Measurements from ENCODE around the gene AMDHD2.
A peak's percentile ranks its signal among the peaks of the same experiment; 100 is the strongest.
"Not testable (repeated sequence)": the region's sequence is repeated elsewhere in the genome, so short reads cannot be mapped to it uniquely, and the experiment has no call there.

AMDHD2 gene

GRCh38 chr16:2539845-2540458, 19.8 kb downstream of the AMDHD2 start:
- H3K4me3 ChIP-seq (ENCODE audit: low read depth, low read length), result not testable (repeated sequence)
- peak; percentile 57 for TF ChIP-seq CTCF (conservative IDR thresholded peaks at IDR 0.05; ENCODE audit: low read depth, low read length)
- DNase-seq (ENCODE audit: low read depth), result peak; percentile 57

GRCh38 chr16:2540912-2541311, 20.7 kb downstream of the AMDHD2 start:
- DNase-seq (ENCODE audit: low read depth); H3K4me3 ChIP-seq (ENCODE audit: low read depth, low read length): not testable (repeated sequence)

- not testable (repeated sequence) for H3K4me3 ChIP-seq (ENCODE audit: low read depth, low read length)
- DNase-seq (ENCODE audit: low read depth), result peak; percentile 70
These were observed 21.2 kb downstream of the AMDHD2 start for GRCh38 chr16:2541409-2541808.

- DNase-seq (ENCODE audit: low read depth); H3K4me3 ChIP-seq (ENCODE audit: low read depth, low read length): not testable (repeated sequence)
These were observed 23.6 kb downstream of the AMDHD2 start for GRCh38 chr16:2543771-2544170.

GRCh38 chr16:2550283-2550878, 30.2 kb downstream of the AMDHD2 start:
- not testable (repeated sequence) for H3K4me3 ChIP-seq (ENCODE audit: low read depth, low read length); DNase-seq (ENCODE audit: low read depth)

DNA sequence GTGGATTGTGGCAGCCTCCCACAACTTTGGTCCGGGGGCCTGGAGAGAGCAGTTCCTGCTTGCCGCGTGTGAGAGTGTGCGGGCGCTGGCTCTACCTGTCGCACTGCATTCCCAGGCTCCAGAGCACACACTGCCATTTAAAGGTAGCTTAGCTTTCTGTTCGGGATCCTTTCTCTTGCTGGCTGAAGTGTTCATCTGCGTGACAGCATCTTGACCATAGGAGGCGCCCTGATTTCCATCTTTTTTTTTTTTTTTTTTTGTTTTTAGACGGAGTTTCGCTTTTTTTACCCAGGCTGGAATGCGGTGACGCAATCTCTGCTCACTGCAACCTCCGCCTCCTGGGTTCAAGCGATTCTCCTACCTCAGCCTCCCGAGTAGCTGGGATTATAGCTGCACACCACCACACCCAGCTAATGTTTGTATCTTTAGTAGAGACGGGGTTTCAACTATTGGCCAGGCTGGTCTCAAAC, 31.3 kb downstream of the AMDHD2 start:
- H3K4me3 ChIP-seq (ENCODE audit: low read depth, low read length), result not testable (repeated sequence)
- peak; percentile 58 for DNase-seq (ENCODE audit: low read depth)
- peak; percentile 31 for TF ChIP-seq CTCF (conservative IDR thresholded peaks at IDR 0.05; ENCODE audit: low read depth, low read length)

DNA sequence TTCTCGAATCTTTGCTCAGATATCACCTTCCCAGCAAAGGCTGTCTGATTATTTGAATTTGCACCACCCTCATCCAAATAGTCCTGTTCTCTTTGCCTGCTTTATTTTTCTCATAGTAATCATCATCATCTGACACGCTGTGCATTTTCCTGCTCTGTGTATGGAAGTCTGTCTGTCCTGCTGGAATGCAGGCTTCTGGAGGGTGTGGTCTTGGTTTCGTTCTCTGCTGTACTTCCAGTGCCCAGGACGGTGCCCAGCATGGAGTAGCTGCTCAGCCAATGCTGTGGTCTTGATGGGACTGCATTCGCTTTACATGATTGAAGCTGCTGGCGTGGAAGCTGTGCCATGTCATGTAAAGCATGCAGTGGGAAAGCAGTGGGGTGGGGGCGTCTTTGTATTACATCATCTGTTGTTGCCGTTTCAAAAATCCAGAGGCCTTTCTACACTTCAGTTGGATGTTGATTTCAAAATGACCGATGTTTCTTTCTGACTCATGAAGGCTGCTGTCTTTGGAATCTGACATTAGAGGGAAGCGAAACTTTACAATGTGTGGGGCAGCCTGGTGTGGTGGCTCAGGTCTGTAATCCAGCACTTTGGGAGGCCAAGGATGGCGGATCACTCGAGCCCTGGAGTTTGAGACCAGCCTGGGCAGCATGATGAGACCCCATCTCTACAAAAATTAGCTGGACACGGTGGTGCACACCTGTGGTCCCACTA, 34.7 kb downstream of the AMDHD2 start:
- not testable (repeated sequence) for H3K4me3 ChIP-seq (ENCODE audit: low read depth, low read length); DNase-seq (ENCODE audit: low read depth)

DNA sequence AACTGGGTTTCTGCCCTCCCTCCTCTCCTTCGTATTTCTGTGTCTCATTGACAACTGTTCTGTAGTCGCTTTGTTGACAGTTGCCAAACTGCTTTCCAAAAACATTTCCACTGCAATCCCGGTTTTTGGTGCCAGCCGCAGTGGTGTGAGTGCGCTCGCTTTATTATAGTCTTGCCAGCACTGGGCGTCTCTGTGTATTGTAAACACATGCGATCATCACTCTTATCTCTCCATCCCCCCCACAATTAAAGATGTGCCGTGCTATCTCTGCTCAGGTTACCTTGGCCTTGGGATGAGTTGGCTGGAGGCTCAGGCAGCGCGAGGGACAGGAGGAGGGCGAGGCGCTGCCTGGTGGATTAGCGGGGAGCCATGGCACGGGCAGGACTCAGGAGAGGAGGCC, 37.0 kb downstream of the AMDHD2 start:
- not testable (repeated sequence) for DNase-seq (ENCODE audit: low read depth); H3K4me3 ChIP-seq (ENCODE audit: low read depth, low read length)

GRCh38 chr16:2560131-2560797, 40.1 kb downstream of the AMDHD2 start:
- not testable (repeated sequence) for H3K4me3 ChIP-seq (ENCODE audit: low read depth, low read length); DNase-seq (ENCODE audit: low read depth)

GRCh38 chr16:2560798-2561133, 40.6 kb downstream of the AMDHD2 start:
- not testable (repeated sequence) for H3K4me3 ChIP-seq (ENCODE audit: low read depth, low read length); DNase-seq (ENCODE audit: low read depth)
- peak; percentile 27 for TF ChIP-seq CTCF (conservative IDR thresholded peaks at IDR 0.05; ENCODE audit: low read depth, low read length)

- not testable (repeated sequence) for H3K4me3 ChIP-seq (ENCODE audit: low read depth, low read length); DNase-seq (ENCODE audit: low read depth)
These were observed 47.3 kb downstream of the AMDHD2 start for GRCh38 chr16:2567506-2567905.

GRCh38 chr16:2568573-2568972, 48.4 kb downstream of the AMDHD2 start:
- DNase-seq (ENCODE audit: low read depth); H3K4me3 ChIP-seq (ENCODE audit: low read depth, low read length): not testable (repeated sequence)

DNA sequence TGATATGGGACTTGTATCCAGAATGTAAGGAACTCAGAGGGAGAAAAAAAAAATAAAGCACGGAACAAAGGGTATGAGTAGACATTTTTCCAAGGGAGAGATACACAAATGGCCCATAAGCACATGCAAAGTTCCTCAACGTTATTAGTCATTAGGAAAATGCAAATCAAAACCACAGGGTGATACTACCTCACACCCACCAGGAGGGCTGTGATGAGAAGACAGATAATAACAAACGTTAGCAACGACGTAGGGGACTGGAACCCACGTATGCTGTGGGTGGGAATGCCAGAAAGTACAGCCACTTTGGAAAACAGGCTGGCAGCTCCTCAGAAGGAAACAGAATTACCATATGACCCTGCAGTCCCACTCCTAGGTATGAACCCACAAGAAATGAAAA, 52.5 kb downstream of the AMDHD2 start:
- H3K4me3 ChIP-seq (ENCODE audit: low read depth, low read length); DNase-seq (ENCODE audit: low read depth): not testable (repeated sequence)

DNA sequence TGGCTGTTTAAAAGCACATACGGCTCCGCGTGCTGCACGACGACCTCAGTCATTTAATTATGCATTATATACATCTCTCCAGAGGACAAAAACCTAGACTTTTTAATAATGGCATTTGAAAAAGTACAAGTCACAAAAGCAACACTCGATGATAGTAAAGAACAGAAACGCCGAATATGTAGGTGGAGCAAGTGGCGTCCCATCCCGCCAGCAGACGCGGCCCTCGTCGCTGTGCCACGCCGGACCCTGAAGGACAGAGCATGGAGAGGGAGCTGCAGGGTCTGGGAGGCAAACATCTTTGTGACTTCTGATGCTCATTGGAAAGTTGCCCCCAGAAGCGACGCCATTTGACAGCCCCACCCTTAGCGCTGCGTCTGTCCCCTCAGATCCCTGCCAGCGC, 55.7 kb downstream of the AMDHD2 start:
- DNase-seq (ENCODE audit: low read depth); H3K4me3 ChIP-seq (ENCODE audit: low read depth, low read length): not testable (repeated sequence)

DNA sequence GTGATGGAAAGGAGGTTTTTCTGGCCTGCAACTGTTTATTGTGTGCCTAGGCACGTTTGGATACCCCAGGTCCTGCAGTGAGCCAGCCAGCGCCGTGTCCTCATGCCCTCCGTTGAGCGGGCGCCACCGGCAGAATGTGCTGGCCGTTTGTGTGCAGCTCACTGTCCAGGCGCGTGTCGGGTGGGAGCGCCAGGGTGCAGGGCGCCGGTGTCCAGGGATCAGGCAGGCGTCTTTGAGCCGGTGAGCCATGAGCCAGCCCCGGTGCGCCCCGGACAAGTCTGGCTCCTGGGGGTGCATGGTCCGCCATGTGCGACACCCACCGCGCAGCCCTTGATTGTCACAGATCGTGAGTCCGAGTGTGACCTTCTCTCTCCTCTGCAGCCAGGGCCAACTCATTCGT, 56.9 kb downstream of the AMDHD2 start:
- DNase-seq (ENCODE audit: low read depth); H3K4me3 ChIP-seq (ENCODE audit: low read depth, low read length): not testable (repeated sequence)

All from choroid plexus epithelial cell (primary cell).